Chondrocyte (in vitro differentiated cells): ENCODE results near the gene POP7. TPM values are rescaled to one million over a fixed set of nuclear protein-coding genes. Genes with fewer than 3 reads are reported as not detected.

ENCODE experiments used
- DNase-seq: peaks from one replicate; pipeline ENCODE4 v3.0.0; 2021; ENCODE audit warnings: mixed read lengths, low spot score
- H3K27ac Mint-ChIP-seq: one replicate; pipeline ENCODE4 v1.8.0; 2021; ENCODE audit warnings: mild to moderate bottlenecking, moderate library complexity, mixed read lengths; ENCODE audit not compliant: unreplicated experiment
- H3K27me3 Mint-ChIP-seq: 2 replicates; pipeline ENCODE4 v1.8.0; 2021; ENCODE audit warnings: low read depth, mixed read lengths
- H3K36me3 Mint-ChIP-seq: 2 replicates; pipeline ENCODE4 v1.8.0; 2021; ENCODE audit warnings: low read depth, mixed read lengths
- H3K4me1 Mint-ChIP-seq: 2 replicates; pipeline ENCODE4 v1.8.0; 2021; ENCODE audit warnings: low read depth, mild to moderate bottlenecking, mixed read lengths
- H3K4me3 Mint-ChIP-seq: one replicate; pipeline ENCODE4 v1.8.0; 2021; ENCODE audit warnings: mild to moderate bottlenecking, moderate library complexity, mixed read lengths; ENCODE audit not compliant: unreplicated experiment
- H3K9me3 Mint-ChIP-seq: 2 replicates; pipeline ENCODE4 v1.8.0; 2021; ENCODE audit warnings: low read depth, mixed read lengths
- total RNA-seq: library from RNA; stranded (reverse); gene quantifications from 3 replicates; pipeline ENCODE4 v1.2.1, GENCODE V29; 2021
- TF ChIP-seq, protein P1 (sequence below): fragments of 200-600 bp; sonication (generic); IDR thresholded peaks from 2 replicates; pipeline ENCODE4 v1.5.0; 2021; ENCODE audit warnings: antibody characterized with exemption, mild to moderate bottlenecking, moderate library complexity

Gene POP7
- total RNA-seq, 1 donor from 2014 or later, result 25.5 TPM

DNA sequence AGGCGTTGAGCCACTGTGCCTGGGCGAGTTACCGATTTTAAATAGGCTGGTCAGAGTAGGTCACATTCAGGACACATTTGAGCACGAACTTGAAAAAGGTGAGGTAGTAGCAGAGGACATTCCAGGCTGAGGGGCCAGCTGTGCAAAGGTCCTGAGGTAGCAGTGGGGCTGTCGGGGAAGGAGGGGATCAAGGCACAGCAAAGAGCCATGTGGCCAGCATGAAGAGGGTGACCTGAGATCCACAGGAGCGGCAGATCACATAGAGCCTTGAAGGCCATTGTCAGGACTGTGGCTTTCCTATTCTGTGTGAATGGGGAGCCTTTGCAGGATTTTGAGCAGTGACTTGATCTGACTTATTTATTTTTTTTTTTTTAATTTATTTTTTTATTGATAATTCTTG is 34.0 kb downstream of the POP7 start:
- TF ChIP-seq, protein P1, sequence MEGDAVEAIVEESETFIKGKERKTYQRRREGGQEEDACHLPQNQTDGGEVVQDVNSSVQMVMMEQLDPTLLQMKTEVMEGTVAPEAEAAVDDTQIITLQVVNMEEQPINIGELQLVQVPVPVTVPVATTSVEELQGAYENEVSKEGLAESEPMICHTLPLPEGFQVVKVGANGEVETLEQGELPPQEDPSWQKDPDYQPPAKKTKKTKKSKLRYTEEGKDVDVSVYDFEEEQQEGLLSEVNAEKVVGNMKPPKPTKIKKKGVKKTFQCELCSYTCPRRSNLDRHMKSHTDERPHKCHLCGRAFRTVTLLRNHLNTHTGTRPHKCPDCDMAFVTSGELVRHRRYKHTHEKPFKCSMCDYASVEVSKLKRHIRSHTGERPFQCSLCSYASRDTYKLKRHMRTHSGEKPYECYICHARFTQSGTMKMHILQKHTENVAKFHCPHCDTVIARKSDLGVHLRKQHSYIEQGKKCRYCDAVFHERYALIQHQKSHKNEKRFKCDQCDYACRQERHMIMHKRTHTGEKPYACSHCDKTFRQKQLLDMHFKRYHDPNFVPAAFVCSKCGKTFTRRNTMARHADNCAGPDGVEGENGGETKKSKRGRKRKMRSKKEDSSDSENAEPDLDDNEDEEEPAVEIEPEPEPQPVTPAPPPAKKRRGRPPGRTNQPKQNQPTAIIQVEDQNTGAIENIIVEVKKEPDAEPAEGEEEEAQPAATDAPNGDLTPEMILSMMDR, result no peak
- Mint-ChIP-seq H3K27ac (no peak overlapping the region), H3K9me3 (no peaks in the 10 kb centered on the region), H3K4me3 (no peak overlapping the region), H3K4me1 (no peaks in the 10 kb centered on the region), H3K27me3 (peaks cover 8% of the 10 kb centered on the region), H3K36me3 (no peaks in the 10 kb centered on the region)
- DNase-seq, result no peak

DNA sequence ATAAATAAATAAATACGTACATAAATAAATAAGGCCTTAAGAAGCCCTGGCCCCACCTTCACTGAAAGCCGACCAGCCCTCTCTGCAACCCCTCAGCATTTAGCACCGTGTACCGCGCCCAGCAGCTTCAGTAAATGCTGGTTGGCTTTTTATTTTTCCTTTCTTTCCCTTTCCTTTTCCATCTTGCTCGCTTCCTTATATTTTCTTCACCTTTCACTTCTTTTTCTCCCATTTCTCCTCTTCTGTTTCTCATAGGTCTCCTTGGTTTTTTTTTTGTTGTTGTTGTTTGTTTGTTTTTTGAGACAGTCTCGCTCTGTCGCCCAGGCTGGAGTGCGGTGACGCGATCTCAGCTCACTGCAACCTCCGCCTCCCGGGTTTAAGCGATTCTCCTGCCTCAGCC is 38.7 kb downstream of the POP7 start:
- Mint-ChIP-seq H3K4me1 (no peaks in the 10 kb centered on the region), H3K27me3 (peaks cover 11% of the 10 kb centered on the region), H3K9me3 (no peaks in the 10 kb centered on the region), H3K4me3 (no peak overlapping the region), H3K36me3 (no peaks in the 10 kb centered on the region), H3K27ac (no peak overlapping the region)
- DNase-seq, result no peak
- TF ChIP-seq, protein P1, result no peak

DNA sequence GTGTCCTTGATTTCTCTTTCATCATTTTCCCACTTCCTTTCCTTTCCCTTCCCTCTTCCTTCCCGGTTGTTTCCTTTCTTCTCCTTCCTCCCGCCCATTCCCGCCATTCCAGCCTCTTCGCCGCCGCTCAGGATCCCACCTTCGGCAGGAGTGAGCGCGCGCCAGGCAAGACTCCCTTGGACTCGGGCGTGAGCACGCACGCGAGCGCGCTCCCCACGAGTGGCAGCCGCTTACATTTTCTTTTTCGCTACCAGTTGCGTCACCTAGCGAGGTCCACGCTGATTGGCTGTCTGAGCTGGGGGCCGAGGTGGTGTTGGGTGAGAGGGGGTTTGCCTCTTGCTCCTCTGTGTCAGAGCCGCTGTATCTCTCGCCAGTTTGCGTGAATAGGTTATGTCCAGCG is 39.3 kb downstream of the POP7 start:
- no peak overlapping the region for H3K4me3 Mint-ChIP-seq
- no peak overlapping the region for H3K27ac Mint-ChIP-seq
- no peaks in the 10 kb centered on the region for H3K4me1 Mint-ChIP-seq
- no peak for DNase-seq
- H3K36me3 Mint-ChIP-seq, result no peaks in the 10 kb centered on the region
- no peaks in the 10 kb centered on the region for H3K9me3 Mint-ChIP-seq
- H3K27me3 Mint-ChIP-seq, result peaks cover 8% of the 10 kb centered on the region
- TF ChIP-seq, protein P1, result no peak

DNA sequence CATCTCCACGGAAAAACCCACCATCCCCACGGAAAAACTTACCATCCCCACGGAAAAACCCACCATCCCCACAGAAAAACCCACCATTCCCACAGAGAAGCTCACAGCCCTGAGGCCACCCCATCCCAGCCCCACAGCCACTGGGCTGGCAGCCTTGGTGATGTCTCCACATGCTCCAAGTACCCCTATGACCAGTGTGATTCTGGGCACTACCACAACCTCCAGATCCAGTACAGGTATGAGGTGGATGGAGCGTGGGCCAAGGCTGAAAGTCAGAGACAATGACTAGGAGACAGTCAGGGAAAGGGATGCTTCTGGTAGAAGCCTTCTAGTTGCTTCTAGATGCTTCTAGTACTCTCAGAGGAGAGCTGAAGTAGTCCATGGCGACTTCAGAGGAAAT is 47.1 kb downstream of the POP7 start:
- H3K27ac Mint-ChIP-seq, result no peak overlapping the region
- no peaks in the 10 kb centered on the region for H3K9me3 Mint-ChIP-seq
- H3K4me1 Mint-ChIP-seq, result no peaks in the 10 kb centered on the region
- H3K36me3 Mint-ChIP-seq, result peaks cover 2% of the 10 kb centered on the region
- DNase-seq, result no peak
- H3K27me3 Mint-ChIP-seq, result peaks cover 30% of the 10 kb centered on the region
- no peak overlapping the region for H3K4me3 Mint-ChIP-seq
- TF ChIP-seq, protein P1, result no peak

DNA sequence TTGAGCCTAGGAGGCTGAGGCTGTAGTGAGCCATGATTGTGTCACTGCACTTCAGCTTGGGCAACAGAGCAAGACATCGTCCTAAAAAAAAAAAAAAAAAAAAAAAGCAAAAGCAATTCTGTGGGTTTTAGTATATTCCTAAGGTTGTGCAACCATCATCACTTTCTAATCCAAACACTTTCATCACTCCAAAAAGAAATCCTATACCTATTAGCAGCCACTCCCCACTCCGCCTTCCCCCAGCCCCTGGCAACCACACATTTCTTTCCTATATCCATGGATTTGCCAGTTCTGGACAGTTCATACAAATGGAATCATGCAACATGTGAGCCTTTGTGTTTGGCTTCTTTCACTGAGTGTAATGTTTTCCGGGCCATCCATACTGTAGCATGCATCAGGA is 47.8 kb downstream of the POP7 start:
- no peak for DNase-seq
- TF ChIP-seq, protein P1, result no peak
- peaks cover 30% of the 10 kb centered on the region for H3K27me3 Mint-ChIP-seq
- H3K9me3 Mint-ChIP-seq, result no peaks in the 10 kb centered on the region
- no peak overlapping the region for H3K4me3 Mint-ChIP-seq
- no peaks in the 10 kb centered on the region for H3K4me1 Mint-ChIP-seq
- H3K36me3 Mint-ChIP-seq, result peaks cover 2% of the 10 kb centered on the region
- no peak overlapping the region for H3K27ac Mint-ChIP-seq

Other genes with a start within 250 kb of the POP7 start
- gene SPACDR, start 241.9 kb upstream of the POP7 start, total RNA-seq, result 0.42 to 0.87 TPM in 2 of 3 replicates, not detected in the other
- 24.0 to 34.1 TPM (median 33.0 TPM) in 3 replicates for gene TSC22D4, start 226.9 kb upstream of the POP7 start, total RNA-seq
- 0.77 to 0.95 TPM (median 0.87 TPM) in 3 replicates for gene NYAP1, start 222.2 kb upstream of the POP7 start, total RNA-seq
- gene AGFG2, start 166.9 kb upstream of the POP7 start, total RNA-seq, result 7.7 to 8.2 TPM (median 7.8 TPM) in 3 replicates
- gene SAP25, start 132.2 kb upstream of the POP7 start, total RNA-seq, result 0.70 to 1.1 TPM in 2 of 3 replicates, not detected in the other
- gene LRCH4, start 120.0 kb upstream of the POP7 start, total RNA-seq, result 42.0 to 45.8 TPM (median 43.9 TPM) in 3 replicates
- gene FBXO24, start 119.8 kb upstream of the POP7 start, total RNA-seq, result 0.57 to 1.2 TPM (median 0.82 TPM) in 3 replicates
- gene PCOLCE, start 103.8 kb upstream of the POP7 start, total RNA-seq, result 153 to 203 TPM (median 153 TPM) in 3 replicates
- gene MOSPD3, start 93.6 kb upstream of the POP7 start, total RNA-seq, result 13.9 to 17.5 TPM (median 17.3 TPM) in 3 replicates
- 0.87 to 2.1 TPM (median 1.8 TPM) in 3 replicates for gene TFR2, start 64.6 kb upstream of the POP7 start, total RNA-seq
- not detected in 3 replicates for gene ACTL6B, start 49.7 kb upstream of the POP7 start, total RNA-seq
- gene GNB2, start 32.4 kb upstream of the POP7 start, total RNA-seq, result 191 to 204 TPM (median 202 TPM) in 3 replicates
- 29.2 to 32.8 TPM (median 31.7 TPM) in 3 replicates for gene GIGYF1, start 11.9 kb upstream of the POP7 start, total RNA-seq
- gene EPO, start 14.3 kb downstream of the POP7 start, total RNA-seq, result not detected in 3 replicates
- gene ZAN, start 27.5 kb downstream of the POP7 start, total RNA-seq, result not detected in 3 replicates
- 56.6 to 60.7 TPM (median 59.5 TPM) in 3 replicates for gene EPHB4, start 121.4 kb downstream of the POP7 start, total RNA-seq
- 23.5 to 26.6 TPM (median 26.0 TPM) in 3 replicates for gene SLC12A9, start 146.6 kb downstream of the POP7 start, total RNA-seq
- gene TRIP6, start 161.3 kb downstream of the POP7 start, total RNA-seq, result 91.6 to 104 TPM (median 98.4 TPM) in 3 replicates
- gene SRRT, start 169.0 kb downstream of the POP7 start, total RNA-seq, result 104 to 138 TPM (median 105 TPM) in 3 replicates
- 4.1 to 5.0 TPM (median 4.3 TPM) in 3 replicates for gene UFSP1, start 183.6 kb downstream of the POP7 start, total RNA-seq
- 1.4 to 2.9 TPM (median 2.6 TPM) in 3 replicates for gene ACHE, start 189.8 kb downstream of the POP7 start, total RNA-seq
- not detected in 3 replicates for gene MUC3A, start 243.4 kb downstream of the POP7 start, total RNA-seq